GM12878 (cell line): ENCODE measurements around the gene SNRPA. TPM values are rescaled to one million over a fixed set of nuclear protein-coding genes. Genes with fewer than 3 reads are reported as not detected.

ENCODE experiments used
- ATF7 ChIP-seq: fragments of 450-650 bp; IDR thresholded peaks from 2 replicates; pipeline ENCODE4 v1.6.1; 2016; ENCODE audit warnings: low read depth, mild to moderate bottlenecking
- BHLHE40 ChIP-seq, 2 experiments: fragments of 450-650 bp in 1 of 2; IDR thresholded peaks; 2 replicates each; pipeline ENCODE4 v1.6.1; 2011 to 2017; ENCODE audit warnings: low read depth in 2 of 2, borderline replicate concordance in 1 of 2, improper control_type of control experiment in 1 of 2, low read length in 1 of 2, mild to moderate bottlenecking in 1 of 2
- CBFB ChIP-seq: IDR thresholded peaks from 2 replicates; pipeline ENCODE4 v1.6.1; 2016; ENCODE audit warnings: antibody characterized with exemption, low read depth
- CREM ChIP-seq: IDR thresholded peaks from 2 replicates; pipeline ENCODE4 v1.6.1; 2014; ENCODE audit warnings: antibody characterized with exemption, low read depth
- EGR1 ChIP-seq, 2 experiments: IDR thresholded peaks; 1 replicate in 1 of 2; 2 replicates in 1 of 2; pipeline ENCODE4 v1.6.1; 2011 to 2012; ENCODE audit warnings: low read depth in 2 of 2, low read length in 2 of 2, borderline replicate concordance in 1 of 2, mild to moderate bottlenecking in 1 of 2, moderate library complexity in 1 of 2
- ESRRA ChIP-seq: IDR thresholded peaks from 2 replicates; pipeline ENCODE4 v1.6.1; 2012; ENCODE audit warnings: mild to moderate bottlenecking, low read length, improper control_type of control experiment
- KDM1A ChIP-seq: fragments of 200-600 bp; sonication (generic); IDR thresholded peaks from 2 replicates; pipeline ENCODE4 v1.6.1; 2016; ENCODE audit warnings: borderline replicate concordance
- MTA3 ChIP-seq: IDR thresholded peaks from 2 replicates; pipeline ENCODE4 v1.6.1; 2012; ENCODE audit warnings: low read length, inconsistent platforms, borderline replicate concordance
- RB1 ChIP-seq: fragments of 450-650 bp; formaldehyde crosslinking; IDR thresholded peaks from 2 replicates; pipeline ENCODE4 v1.6.1; 2017; ENCODE audit warnings: mild to moderate bottlenecking, borderline replicate concordance
- SMAD1 ChIP-seq: fragments of 450-650 bp; IDR thresholded peaks from 2 replicates; pipeline ENCODE4 v1.6.1; 2018; ENCODE audit warnings: mild to moderate bottlenecking, low read depth; ENCODE audit not compliant: partially characterized antibody
- SMC3 ChIP-seq: IDR thresholded peaks from 2 replicates; pipeline ENCODE4 v1.6.1; 2011; ENCODE audit warnings: low read length, improper control_type of control experiment, borderline replicate concordance
- SPI1 ChIP-seq: IDR thresholded peaks from 2 replicates; pipeline ENCODE4 v1.6.1; 2011; ENCODE audit warnings: low read depth, mild to moderate bottlenecking, low read length, moderate library complexity, borderline replicate concordance; ENCODE audit not compliant: insufficient read depth
- TCF12 ChIP-seq: IDR thresholded peaks from 2 replicates; pipeline ENCODE4 v1.6.1; 2011; ENCODE audit warnings: low read depth, mild to moderate bottlenecking, low read length
- WRNIP1 ChIP-seq: IDR thresholded peaks from 2 replicates; pipeline ENCODE4 v1.6.1; 2011; ENCODE audit warnings: low read depth, low read length, improper control_type of control experiment, borderline replicate concordance
- ZZZ3 ChIP-seq: IDR thresholded peaks from 2 replicates; pipeline ENCODE4 v1.6.1; 2011; ENCODE audit warnings: low read depth; ENCODE audit not compliant: control insufficient read depth, insufficient read length
- polyA plus RNA-seq, 11 experiments: library from polyadenylated mRNA; depleted of rRNA in 4 of 11; unstranded in 6 of 11; stranded (reverse) in 5 of 11; fragments of >200 nt; fragmentation: Nextera tagmentation in 4 of 11; fragmentation: Illumina TruSeq in 1 of 11; extraction: Ambion mirVana in 4 of 11; extraction: Trizol in 1 of 11; gene quantifications; 1 replicate in 1 of 11; 2 replicates in 10 of 11; pipeline versions ENCODE4 v1.2.1 to v1.2.3, GENCODE V29; 2011 to 2016; ENCODE audit warnings: inconsistent platforms in 2 of 11, missing spikeins in 2 of 11, low read depth in 1 of 11
- total RNA-seq, 4 experiments: library from RNA; depleted of rRNA in 3 of 4; stranded (reverse); fragments of >200 nt in 3 of 4; fragmentation: Illumina TruSeq in 1 of 4; extraction: Trizol in 1 of 4; gene quantifications; 2 replicates each; pipeline versions ENCODE4 v1.2.1 to v1.2.3, GENCODE V29; 2013 to 2021
- TF ChIP-seq, protein P1 (sequence below): IDR thresholded peaks from 2 replicates; pipeline ENCODE4 v1.6.1; 2012; ENCODE audit warnings: mild to moderate bottlenecking, low read depth, low read length
- TF ChIP-seq, protein P2 (sequence below): IDR thresholded peaks from 2 replicates; pipeline ENCODE4 v1.6.1; 2011; ENCODE audit warnings: borderline replicate concordance, low read depth, mild to moderate bottlenecking, moderate library complexity, low read length; ENCODE audit not compliant: insufficient read depth, poor library complexity, severe bottlenecking
- TF ChIP-seq, protein P3 (sequence below): fragments of 450-650 bp; IDR thresholded peaks from 2 replicates; pipeline ENCODE4 v1.6.1; 2017; ENCODE audit warnings: borderline replicate concordance
- TF ChIP-seq, protein P4 (sequence below): fragments of 450-650 bp; conservative IDR thresholded peaks from 2 replicates; pipeline ENCODE4 v1.6.1; 2017; ENCODE audit warnings: mild to moderate bottlenecking, moderate library complexity

The SNRPA gene
- total and polyA plus RNA-seq, 10 of the 15 experiments (the other 5 are each of a cell fraction or from before 2014, with no cell fraction given), result 14.8 to 299 (median 202) TPM

DNA sequence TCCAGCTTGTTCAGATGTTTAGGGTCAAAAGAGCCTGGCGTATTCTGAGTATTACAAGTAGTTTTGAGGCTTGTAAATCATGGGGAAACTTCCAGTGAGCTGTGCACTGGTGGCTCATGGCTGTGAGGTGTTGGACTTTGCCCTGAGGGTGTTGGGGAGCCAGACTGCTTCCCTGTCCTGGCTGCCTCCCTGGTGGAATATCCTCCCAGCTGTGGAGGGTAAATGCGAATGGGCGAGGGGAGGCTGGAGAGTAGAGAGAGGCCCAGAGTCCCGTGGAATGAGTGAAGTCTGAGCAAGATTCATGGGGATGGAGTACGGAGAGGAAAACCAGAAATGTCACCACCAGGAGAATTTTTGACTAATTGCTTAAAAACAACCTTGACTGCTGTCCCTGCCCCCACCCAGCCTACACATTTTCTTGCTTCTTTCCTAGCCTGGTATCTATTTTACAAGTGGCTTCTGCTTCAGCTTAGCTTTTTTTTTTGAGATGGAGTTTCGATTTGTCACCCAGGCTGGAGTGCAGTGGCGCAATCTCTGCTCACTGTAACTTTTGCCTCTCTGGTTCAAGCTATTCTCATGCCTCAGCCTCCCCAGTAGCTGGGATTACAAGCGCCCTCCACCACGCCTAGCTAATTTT lies 3.7 kb downstream of the SNRPA start (continued):
- TF ChIP-seq MTA3 (0 out of 2 replicates have a peak, but pooled peaks have one; percentile 43), ZZZ3 (no peak), ATF7 (peak; percentile 22), SMC3 (no peak), BHLHE40 (IDR thresholded peaks at IDR 0.05; ENCODE audit: borderline replicate concordance in 1 of 2, low read depth in 2 of 2, low read length in 1 of 2) (0 out of 4 replicates have a peak, but pooled peaks of 1 of the 2 experiments have one; percentile 11), CBFB (no peak), SPI1 (no peak), CREM (no peak), KDM1A (no peak), WRNIP1 (no peak), ESRRA (no peak), SMAD1 (no peak), TCF12 (no peak), RB1 (no peak), EGR1 (IDR thresholded peaks at IDR 0.05; ENCODE audit: borderline replicate concordance in 1 of 2, low read depth in 2 of 2, low read length in 2 of 2) (no peak)
- TF ChIP-seq, protein P1, sequence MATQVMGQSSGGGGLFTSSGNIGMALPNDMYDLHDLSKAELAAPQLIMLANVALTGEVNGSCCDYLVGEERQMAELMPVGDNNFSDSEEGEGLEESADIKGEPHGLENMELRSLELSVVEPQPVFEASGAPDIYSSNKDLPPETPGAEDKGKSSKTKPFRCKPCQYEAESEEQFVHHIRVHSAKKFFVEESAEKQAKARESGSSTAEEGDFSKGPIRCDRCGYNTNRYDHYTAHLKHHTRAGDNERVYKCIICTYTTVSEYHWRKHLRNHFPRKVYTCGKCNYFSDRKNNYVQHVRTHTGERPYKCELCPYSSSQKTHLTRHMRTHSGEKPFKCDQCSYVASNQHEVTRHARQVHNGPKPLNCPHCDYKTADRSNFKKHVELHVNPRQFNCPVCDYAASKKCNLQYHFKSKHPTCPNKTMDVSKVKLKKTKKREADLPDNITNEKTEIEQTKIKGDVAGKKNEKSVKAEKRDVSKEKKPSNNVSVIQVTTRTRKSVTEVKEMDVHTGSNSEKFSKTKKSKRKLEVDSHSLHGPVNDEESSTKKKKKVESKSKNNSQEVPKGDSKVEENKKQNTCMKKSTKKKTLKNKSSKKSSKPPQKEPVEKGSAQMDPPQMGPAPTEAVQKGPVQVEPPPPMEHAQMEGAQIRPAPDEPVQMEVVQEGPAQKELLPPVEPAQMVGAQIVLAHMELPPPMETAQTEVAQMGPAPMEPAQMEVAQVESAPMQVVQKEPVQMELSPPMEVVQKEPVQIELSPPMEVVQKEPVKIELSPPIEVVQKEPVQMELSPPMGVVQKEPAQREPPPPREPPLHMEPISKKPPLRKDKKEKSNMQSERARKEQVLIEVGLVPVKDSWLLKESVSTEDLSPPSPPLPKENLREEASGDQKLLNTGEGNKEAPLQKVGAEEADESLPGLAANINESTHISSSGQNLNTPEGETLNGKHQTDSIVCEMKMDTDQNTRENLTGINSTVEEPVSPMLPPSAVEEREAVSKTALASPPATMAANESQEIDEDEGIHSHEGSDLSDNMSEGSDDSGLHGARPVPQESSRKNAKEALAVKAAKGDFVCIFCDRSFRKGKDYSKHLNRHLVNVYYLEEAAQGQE, result no peak
- TF ChIP-seq, protein P2, sequence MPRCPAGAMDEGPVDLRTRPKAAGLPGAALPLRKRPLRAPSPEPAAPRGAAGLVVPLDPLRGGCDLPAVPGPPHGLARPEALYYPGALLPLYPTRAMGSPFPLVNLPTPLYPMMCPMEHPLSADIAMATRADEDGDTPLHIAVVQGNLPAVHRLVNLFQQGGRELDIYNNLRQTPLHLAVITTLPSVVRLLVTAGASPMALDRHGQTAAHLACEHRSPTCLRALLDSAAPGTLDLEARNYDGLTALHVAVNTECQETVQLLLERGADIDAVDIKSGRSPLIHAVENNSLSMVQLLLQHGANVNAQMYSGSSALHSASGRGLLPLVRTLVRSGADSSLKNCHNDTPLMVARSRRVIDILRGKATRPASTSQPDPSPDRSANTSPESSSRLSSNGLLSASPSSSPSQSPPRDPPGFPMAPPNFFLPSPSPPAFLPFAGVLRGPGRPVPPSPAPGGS, result no peak
- TF ChIP-seq, protein P3, sequence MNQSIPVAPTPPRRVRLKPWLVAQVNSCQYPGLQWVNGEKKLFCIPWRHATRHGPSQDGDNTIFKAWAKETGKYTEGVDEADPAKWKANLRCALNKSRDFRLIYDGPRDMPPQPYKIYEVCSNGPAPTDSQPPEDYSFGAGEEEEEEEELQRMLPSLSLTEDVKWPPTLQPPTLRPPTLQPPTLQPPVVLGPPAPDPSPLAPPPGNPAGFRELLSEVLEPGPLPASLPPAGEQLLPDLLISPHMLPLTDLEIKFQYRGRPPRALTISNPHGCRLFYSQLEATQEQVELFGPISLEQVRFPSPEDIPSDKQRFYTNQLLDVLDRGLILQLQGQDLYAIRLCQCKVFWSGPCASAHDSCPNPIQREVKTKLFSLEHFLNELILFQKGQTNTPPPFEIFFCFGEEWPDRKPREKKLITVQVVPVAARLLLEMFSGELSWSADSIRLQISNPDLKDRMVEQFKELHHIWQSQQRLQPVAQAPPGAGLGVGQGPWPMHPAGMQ, result no peak
- TF ChIP-seq, protein P4, sequence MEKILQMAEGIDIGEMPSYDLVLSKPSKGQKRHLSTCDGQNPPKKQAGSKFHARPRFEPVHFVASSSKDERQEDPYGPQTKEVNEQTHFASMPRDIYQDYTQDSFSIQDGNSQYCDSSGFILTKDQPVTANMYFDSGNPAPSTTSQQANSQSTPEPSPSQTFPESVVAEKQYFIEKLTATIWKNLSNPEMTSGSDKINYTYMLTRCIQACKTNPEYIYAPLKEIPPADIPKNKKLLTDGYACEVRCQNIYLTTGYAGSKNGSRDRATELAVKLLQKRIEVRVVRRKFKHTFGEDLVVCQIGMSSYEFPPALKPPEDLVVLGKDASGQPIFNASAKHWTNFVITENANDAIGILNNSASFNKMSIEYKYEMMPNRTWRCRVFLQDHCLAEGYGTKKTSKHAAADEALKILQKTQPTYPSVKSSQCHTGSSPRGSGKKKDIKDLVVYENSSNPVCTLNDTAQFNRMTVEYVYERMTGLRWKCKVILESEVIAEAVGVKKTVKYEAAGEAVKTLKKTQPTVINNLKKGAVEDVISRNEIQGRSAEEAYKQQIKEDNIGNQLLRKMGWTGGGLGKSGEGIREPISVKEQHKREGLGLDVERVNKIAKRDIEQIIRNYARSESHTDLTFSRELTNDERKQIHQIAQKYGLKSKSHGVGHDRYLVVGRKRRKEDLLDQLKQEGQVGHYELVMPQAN, result no peak
